ENCODE measurements around the gene ARSK.

Gene ARSK

GRCh38 chr5:95554647-95555548 lies at the start of gene ARSK, which contains the start of gene SKIC3:
Gene ARSK, plus strand, starts transcription at chr5:95555101. Its CDS starts 178 bp downstream, at chr5:95555279.
Gene SKIC3, minus strand, starts transcription at chr5:95554977. Its CDS starts 7,827 bp downstream, at chr5:95547150.
- peak; percentile 99 for DNase-seq

- no peak for DNase-seq
These were observed 46.4 kb upstream of the ARSK start for GRCh38 chr5:95508550-95508949.

DNA sequence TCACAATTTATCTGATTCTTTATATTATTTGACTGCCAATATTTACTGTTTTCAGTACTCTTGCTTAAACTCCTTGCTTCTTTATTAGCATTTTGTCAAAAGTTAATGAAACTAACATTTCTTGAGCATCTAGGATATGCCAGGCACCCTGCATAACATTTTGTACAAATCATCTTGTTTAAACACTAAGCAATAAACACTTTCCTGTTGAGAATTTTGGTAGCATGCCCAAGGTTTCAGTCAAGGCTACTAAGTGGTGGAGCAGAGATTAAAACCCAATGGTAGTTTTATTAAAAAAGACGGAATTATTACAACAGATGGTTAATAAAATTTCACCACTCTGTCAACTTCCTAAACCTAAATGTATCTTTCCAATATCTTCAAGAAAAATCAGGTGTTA lies 43.3 kb upstream of the ARSK start:
- DNase-seq = peak; percentile 1

GRCh38 chr5:95518417-95518816 lies 36.5 kb upstream of the ARSK start:
- no peak for DNase-seq

- DNase-seq = no peak
These were observed 35.8 kb upstream of the ARSK start for GRCh38 chr5:95519151-95519550.

GRCh38 chr5:95519681-95520080 lies 35.2 kb upstream of the ARSK start:
- no peak for DNase-seq

DNA sequence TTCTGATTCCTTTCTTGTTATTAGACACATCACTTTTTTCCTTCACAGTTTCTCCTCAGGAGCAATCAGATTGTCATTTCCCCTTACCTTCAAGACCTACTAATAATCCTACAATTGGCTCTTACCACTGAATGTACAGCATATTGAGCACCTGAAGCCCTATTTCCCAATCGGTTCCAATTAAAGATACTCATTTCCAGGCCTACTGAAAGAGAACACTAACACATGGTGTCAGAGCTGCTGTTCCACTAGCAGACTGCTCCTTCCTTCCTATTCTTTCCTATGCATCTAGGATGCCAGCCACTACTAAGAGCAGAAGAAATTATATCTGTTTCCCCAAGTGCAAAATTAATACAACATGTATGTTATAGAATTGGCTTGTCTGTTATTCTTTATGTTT lies 34.7 kb upstream of the ARSK start:
- DNase-seq = no peak

DNA sequence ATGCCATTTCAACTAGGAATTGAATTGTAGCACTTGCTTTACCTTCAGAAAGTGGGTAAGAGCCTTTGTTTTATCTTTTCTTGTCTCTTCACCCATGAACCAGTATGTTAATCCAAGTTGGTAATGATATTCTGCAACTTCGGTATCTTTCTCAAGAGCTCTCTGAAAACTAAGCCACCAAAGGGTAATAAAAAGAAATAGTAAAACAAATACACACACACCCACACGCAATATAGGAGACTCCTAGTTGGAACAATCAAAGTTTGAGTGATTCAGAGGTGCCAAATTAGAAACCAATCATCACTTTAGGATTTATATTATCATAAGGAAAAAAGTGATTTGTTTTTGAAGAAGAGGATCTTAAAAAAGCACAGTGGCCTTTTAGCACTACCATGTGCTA lies 30.5 kb upstream of the ARSK start:
- DNase-seq = no peak

DNA sequence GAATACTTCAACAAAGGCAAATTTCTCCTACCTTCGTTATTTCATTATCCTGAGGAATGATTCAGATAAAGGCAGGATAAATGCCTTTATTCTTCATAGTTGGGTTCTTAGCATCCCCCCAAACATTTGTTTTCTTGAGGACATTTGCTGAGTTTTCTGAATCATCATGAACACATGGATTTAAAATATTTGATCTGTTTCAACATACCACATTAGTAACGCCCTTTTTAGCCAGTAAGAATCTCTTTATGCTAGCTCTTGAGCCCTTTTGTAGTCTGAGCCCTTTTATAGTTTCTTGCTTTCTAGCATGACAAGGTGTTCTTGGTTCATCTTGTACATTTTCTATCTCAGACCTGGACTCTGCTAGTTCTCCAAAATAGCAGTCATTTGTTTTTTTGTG lies 28.0 kb upstream of the ARSK start:
- DNase-seq = no peak

DNA sequence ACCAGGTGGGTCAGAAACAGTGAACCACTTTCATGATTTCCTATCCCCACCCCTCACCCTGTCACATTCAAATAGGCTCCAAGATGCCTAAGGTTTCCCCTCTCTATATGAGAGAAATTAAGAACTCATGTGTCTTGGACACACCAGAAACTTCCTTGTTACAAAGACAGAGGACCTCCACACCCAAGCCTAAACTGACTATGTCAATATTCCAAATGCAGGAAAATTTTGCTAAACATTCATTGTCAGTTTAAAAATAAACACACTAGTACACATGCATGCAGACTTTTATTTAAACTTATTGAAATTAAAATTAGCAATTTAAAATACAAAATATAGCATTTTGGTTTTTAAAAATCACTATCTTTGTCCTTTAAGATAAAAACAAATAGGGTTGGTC lies 26.3 kb upstream of the ARSK start:
- no peak for DNase-seq

GRCh38 chr5:95530416-95530815 lies 24.5 kb upstream of the ARSK start:
- DNase-seq = peak; percentile 62

DNA sequence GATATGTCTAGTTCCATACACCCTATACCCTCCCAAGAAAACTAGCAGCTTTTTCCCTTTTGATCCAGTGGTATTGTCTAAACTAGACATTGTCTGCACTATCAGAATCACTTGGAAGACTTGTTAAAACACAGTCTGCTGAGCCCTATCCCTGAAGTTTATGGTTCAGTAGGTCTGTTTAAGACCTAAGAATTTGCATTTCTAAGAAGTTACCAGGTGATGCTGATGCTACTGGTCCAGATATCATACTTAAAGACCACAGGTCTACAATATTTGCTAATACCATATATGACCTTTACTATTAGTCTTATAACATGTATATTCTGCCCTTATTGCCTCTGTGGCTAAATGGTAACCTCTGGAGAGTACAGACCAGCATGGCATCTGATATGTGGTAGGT lies 23.4 kb upstream of the ARSK start:
- no peak for DNase-seq

DNA sequence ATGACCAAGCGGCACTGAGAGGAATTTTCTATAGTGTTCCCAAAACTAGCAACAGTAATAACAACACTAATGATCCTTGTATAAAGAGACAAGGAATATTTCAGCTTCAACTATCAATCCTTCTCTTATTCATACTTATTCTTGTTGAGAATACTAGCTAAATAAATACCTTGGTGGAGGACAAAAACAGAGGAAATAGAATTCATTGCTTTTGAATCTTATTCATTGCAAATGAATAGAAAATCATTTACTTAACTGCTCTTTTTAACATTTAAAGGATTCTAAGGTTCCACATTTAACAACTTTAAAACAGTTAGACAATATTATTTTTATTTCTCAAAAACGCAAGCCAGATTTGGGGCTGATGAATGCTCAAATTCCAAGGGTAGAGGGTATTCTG lies 22.5 kb upstream of the ARSK start:
- DNase-seq = no peak

DNA sequence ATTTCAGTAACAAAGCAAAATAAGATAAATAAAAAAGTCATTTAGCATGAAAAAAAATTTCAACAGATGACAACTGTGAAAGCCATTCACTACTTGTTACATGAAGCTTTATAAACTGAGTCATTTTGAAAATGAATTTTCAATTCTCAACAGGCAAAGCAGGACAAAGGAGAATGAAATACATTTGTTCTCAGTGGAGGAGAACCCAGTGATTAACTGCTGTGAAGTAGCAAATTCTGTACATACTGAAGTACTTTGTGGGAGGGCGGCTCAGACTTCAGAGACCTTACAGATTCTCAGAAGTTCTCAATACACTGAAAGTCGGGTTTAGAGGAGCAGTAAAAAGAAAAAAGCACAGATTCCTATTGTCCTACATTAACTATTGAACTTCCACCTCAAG lies 21.8 kb upstream of the ARSK start:
- no peak for DNase-seq

DNA sequence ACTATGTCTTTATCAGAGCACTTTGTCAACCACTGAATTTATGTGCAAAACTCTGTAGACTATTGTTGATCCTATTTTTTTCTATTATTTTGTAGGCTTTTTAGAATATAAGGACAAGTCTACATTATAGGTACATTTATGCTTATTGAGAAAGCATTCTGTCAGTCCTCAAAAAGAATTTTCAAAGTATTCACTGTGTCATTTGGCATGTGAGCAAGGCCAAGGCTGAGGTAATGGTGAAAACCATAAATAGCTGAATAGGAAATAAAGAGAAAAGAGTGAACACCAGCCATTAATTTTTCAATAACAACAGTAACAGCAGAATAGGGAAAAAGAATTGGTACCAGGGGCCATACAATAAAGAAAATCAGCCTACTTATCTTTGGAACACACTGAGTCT lies 21.1 kb upstream of the ARSK start:
- no peak for DNase-seq

GRCh38 chr5:95537501-95537900 lies 17.4 kb upstream of the ARSK start:
- no peak for DNase-seq

GRCh38 chr5:95543017-95543705 lies 11.7 kb upstream of the ARSK start:
- DNase-seq = no peak

DNA sequence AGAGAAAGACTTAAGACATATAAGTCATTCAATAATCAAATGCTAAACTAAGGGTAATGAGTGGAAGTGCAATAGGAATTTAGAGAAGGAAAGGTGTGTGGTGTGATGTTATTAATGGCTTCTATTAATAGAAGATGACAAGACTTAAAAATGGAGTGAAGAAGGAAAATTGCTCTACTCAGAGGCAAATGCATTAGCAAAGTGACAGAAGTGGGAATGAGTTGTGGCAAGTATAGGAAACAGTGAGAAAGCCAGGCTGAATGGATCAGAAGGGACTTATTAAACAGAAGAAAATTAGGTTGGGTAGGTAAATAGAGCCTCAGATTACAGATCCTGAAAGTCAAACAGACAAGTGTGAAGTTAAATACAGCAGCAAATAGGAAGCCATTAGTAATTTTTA lies 5.9 kb upstream of the ARSK start:
- no peak for DNase-seq

DNA sequence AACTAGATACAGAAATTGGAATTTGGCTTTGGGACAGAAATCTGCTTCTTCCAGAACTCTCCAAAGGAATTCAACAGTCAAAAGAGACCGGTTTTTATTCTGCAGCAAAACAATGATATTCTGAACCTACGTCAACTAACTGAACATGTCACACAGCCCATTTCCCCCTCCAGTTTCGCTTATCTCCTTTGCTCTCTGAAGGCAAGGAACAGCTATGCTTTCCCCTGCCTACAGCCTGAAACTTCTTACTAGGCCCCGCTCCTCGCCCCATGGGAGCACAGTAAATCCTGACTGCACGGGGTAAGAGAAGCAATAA lies 612 bp upstream of the ARSK start:
- DNase-seq = no peak

DNA sequence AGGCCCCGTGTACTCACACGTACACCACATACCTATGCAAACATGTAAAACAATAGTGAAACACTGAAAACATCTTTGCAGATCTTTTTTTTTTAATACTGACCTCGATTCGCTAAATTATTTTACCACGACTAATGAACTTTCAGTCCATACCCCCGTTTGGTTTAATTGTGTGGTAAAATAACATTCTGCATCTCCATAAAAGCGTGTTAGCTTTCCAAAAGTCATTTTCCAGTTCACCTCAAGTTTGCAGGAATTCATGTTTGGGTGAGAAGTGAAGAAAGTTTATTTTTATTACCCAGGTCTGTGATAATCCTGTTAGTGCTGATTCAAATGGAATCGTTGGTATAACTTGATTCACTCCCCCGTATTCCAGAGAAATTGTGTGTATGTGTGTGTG lies 652 bp downstream of the ARSK start:
- DNase-seq = no peak

- DNase-seq = no peak
These were observed 2.9 kb downstream of the ARSK start for GRCh38 chr5:95557841-95558240.

GRCh38 chr5:95562282-95562681 lies 7.4 kb downstream of the ARSK start:
- DNase-seq = no peak

DNA sequence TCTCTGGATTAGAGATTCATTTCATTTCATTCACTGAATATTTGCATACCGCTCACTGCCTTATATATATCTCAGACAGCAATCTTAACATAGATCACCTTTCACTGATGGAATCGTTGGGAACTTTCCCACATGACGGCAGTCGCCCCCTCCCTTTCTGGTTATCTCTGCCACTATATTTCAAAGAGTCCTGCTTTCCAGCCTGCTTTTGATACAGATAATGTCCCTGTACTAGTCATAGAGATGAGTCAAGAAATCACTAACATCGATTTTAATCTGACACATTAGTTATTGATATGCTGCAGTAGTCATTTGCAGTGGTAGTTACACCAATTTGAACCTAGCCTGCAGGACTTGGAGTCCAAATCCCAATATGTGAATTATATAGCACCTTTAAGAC lies 8.5 kb downstream of the ARSK start:
- no peak for DNase-seq

DNA sequence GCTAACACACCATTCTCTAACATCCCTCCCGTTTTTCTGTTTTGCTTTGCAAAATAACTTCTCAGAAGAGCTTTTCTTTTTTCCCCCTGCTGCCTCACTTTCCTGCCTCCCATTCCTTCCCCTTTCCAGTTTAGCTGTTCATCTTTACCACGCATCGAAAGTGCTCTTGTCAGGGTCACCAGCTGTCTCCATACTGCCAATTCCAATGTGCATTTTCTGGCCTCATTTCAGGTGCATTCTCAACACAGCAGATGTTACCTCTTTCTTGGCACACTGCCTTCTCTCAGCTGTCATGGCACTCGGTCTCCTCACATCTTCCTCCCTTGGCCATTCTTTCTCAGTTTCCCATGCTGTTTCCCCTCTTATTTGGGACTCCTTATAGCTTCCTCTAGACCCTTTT lies 9.5 kb downstream of the ARSK start:
- no peak for DNase-seq

Data from fibroblast of skin of right quadriceps (primary cell).